NCI-H446 treated with DMSO at 0.1 percent for 48 hours (cell line): ENCODE data around the gene TAF10.
A peak's percentile ranks its signal among the peaks of the same experiment; 100 is the strongest.

Source experiments
- DNase-seq: peaks from one replicate; lab custom pipeline; 2025; lab: John Stamatoyannopoulos, UW

TAF10 gene

DNA sequence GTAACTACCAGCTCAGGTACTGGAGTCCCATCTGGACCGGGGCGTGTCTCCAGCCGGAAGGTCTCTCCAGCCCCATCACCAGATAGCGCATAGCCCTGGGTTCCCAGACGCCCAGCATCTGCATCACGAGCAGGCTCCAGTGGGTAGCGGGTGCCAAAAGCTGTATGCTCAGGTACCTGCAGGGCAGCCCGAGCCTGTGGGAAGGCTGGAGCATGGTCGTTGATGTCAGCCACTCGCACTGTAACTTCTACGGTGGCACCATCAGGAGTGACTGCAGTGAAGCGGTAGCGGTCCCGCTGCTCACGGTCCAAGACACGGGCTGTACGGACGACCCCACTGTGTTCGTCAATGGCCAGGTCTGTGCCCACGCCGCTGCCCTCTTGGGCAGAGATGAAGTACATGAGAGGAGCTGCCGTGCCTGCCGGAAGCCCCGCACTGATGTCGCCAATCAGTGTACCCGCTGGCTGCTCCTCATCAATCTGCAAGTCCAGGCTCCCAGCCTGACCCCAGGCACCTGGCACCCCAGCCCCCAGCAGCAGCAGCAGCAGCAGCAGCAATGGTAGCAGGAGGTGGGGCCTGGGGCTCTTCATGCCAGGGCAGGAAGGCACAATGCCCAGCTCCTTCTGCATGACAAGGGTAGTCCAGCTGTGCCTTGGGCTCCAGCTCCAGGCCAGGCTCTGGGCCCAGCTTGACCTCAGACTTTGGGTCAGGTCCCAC lies 29.1 kb upstream of the TAF10 start:
- no peak for DNase-seq

DNA sequence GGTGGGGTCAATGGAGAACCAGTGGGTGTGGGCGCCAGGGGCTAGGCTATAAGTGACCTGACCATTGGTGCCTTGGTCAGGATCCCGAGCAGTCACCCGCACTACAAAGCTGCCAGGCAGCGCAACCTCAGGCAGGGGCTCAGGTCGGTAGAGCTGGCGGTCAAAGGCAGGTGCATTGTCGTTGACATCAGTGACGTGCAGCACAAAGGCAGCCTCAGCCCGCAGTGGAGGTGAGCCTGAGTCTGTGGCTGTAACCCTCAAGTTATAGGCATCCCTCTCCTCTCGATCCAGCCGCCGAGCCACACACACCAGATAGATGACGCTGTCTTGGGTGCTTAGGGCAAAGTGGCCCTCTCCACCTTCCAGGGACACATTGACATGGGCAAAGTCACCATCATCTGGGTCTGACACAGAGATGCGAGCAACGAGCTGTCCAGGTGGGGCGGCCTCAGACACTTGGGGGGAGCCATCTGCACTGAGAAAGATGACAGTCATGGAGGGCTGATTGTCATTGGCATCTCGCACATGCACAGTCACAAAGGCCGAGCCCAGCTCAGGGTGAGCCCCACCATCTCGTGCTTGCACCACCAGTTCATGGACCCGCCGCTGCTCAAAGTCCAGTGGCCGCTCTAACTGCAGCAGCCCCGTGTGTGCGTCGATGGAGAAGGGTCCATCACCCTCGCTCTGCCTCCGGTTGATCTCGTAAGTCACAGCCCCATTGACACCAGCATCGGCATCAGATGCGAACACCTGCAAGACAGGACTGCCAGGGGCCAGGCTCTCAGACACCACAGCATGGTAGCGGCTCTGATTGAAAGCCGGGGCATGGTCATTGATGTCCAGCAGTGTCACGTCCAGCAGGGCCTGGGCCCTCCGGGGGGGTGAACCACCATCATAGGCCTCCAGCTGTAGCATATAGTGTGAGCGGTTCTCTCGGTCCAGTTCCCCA lies 28.3 kb upstream of the TAF10 start:
- DNase-seq, result no peak

DNA sequence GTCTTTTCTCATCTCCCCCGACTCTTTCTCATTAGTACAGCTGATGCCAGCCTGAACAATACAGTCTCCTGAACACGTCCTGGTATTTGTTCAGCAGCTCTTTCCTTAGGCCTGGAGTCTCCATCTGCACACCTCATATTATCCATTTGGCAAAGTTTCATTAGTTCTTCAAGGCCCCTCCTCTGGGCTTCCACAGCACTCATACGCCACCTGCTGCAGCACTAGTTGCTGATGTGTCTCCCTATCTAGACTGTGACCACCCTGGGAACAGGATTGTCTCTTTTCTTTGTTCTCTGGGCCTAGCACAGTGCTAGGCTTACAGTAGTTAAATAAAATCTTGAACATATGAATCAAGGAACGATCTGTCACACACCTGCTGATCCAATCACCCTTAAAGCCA lies 26.4 kb upstream of the TAF10 start:
- peak; percentile 13 for DNase-seq

DNA sequence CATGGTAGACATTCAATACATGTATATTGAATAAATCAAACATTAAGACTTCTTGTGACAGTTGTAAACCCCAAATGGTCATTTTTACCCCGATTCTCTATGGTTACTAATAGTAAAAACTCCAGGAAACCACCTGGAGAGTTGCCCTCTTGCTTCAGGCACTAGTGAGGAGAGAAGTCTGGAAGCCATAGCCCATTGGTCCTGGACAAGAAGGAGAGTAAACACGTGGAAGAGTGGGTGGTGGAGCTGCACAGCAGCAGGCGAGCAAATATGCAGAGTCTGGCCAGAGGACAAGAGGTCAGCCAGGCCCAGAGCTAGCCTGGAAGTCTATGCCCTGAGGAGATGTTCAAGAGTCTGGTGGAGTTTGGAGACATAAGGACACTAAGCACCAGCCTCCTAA lies 25.9 kb upstream of the TAF10 start:
- DNase-seq, result no peak

DNA sequence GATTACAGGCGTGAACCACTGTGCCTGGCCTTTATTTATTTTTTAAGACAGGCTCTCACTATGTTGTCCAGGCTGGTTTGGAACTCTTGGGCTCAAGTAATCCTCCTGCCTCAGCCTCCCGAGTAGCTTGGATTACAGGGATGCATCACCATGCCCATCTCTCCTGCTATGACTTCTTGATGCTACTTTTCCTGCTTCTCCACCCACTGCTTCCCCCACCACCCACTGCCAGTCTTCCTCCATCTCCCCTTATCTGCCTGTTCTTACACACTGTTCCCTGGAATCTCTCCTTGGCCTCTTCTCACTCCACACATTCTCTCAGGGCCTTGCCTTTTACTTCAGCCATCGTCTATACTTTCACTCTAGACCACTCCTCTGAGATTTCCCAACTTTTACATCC lies 24.5 kb upstream of the TAF10 start:
- DNase-seq, result no peak

DNA sequence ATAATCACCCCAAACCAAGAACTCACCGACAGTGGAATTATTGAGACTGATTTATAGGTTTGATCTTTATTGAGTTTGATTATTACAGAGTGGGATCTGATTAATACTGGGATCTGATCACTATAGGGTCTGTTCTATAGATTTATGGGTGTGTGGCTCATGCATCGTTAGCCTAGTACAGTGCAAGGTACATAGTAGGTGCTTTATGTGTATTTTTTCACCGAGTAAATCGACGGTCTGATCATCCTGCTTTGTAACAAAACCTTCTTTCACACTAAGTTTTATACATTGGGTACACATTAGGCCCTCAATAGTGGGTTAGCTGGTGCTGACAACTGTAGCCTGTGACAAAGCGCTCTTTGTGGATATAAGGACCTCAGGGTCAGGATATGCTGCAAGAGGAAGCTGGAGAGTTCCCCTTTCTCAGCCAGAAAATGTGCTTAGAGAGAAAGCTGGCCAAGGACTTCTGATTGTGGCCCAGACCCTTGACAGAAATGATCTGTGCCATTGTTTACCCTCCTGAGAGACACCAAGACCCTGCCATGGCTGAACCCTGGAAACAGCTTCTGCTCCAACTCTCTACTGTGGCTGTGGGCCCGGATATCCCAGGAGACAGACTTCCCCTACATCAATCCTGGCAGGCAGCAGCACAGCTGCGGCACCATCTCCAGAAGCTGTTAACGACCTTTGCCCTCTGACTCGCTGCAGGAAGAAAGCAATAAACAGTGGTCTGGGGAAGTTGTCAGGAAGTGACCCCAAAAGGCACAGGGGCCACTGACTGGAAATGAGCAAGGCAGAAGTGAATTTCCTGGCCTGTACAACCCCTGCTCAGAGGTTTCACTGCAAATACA lies 23.3 kb upstream of the TAF10 start:
- DNase-seq, result no peak

DNA sequence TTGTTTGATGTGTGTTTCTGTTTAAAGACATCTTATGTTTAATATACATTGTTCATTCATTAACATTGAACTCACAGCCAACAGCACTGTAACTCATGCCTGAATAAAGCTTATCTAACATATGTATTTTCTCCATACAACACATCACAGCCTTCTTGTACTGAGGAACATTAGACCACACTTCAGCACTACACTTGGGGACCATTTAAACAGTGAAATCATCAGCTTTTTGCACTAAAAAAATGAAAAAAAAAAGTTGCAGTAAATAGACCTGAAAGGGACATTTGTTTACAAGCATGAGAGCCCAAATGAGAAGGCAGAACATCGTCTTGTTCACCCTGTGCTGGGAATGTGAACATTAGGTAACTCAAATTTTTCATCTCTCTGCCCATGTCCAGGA lies 22.5 kb upstream of the TAF10 start:
- no peak for DNase-seq

DNA sequence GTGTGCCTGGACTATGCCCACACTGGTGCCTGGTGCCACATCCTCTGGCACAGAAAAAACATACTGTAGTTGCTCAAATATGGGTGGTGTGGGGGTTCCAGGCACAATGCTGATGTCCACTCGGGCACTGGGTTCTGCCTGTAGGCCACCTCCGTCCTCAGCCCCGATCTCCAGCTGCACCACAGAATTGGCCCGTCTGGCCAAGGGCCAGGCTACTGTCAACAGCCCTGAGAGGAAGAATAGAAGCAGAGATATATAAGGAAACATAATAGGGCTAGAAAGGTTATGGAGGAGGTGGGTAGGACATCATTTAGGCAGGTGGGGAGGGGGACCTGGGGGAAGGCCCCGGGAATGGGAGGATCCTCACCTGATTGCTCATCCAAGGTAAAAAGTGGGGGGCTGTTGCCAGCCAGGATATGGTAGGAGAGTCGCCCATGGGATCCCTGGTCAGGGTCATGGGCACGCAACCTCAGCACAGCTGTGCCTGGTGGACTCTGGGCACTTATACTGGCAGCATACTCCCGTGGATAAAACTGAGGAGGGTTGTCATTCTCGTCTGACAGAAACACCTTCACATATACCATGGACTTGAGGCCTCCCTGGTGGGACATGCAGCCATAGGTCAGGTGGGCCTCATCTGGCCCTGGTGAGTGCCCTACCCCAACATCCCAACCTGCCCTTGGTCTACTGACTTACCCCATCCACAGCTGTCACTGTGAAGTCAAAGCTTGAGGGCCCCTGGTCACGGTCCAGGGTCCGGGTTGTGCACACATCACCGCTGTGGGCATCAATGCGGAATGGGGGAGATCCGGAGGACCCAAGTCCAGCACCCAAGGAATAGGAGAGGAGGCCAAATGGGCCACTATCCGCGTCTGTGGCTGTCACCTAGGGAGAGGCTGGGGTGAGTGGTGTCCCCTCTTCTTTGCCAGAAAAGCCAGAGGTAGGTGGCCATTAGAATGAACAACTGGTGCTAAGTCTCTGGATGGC lies 21.7 kb upstream of the TAF10 start:
- no peak for DNase-seq

DNA sequence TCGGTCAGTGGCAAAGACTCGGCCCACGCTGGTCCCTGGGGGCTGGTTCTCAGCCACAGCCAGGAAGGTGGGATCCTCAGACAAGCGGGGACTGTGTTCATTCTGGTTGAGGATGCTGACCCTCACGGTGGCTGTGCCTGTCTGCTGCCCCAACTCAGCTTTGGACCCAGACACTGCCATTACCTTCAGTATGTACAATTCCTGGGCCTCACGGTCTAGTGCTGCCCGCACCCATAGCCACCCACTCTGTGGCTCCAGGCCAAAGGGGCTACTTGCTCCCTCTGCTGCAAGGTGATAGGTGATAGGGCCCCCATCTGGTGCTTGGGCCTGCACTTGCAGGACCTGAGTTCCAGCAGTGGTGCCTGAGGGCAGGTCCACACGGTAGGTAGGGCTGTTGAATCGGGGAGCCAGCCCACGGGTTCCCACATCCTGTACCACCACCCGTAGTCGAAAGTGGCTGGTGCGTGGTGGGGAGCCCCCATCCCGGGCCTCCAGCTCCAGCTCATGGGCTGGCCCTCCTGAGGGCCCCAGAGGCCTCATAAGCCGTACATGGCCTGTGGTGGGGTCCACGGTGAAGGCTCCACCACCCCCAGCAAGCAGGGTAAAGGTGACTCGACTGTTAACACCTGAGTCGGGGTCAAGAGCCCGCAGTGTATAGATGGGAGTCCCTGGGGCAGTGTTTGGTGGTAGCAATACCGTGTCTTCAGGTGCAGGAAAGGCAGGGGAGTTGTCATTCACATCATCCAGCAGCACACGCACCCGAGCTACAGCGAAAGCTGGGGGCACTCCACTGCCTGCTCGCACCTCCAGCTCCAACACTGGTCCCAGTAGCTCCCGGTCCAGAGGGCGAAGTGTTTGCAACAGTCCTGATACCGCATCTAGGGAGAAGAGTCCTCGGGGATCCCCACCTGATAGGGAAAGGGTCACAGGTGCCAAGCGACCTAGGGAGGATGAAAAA lies 20.4 kb upstream of the TAF10 start:
- DNase-seq, result no peak

DNA sequence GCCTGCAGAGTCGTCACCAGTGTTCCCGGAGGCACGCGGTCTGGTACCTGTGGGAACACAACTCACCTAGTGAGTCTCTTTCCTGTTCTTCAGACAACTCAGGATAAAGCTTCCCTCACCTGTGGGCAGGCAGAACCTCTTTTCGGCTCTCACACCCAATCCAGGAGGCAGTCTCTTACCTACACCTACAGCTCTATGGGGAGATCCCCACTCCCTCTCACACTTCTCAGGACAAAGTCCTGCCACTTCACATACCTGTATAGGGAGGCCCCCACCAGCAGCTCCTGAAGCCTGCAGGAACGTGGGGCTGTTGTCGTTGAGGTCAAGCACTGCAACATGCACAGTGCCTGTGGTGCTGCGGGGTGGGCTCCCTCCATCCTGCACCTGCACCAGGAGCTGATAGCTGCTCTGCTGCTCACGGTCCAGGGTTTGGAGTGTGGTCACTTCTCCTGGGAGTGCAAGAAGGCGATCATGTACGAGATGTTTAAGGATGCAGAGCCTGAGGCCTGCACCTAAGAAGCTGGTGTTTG lies 19.4 kb upstream of the TAF10 start:
- DNase-seq, result no peak

DNA sequence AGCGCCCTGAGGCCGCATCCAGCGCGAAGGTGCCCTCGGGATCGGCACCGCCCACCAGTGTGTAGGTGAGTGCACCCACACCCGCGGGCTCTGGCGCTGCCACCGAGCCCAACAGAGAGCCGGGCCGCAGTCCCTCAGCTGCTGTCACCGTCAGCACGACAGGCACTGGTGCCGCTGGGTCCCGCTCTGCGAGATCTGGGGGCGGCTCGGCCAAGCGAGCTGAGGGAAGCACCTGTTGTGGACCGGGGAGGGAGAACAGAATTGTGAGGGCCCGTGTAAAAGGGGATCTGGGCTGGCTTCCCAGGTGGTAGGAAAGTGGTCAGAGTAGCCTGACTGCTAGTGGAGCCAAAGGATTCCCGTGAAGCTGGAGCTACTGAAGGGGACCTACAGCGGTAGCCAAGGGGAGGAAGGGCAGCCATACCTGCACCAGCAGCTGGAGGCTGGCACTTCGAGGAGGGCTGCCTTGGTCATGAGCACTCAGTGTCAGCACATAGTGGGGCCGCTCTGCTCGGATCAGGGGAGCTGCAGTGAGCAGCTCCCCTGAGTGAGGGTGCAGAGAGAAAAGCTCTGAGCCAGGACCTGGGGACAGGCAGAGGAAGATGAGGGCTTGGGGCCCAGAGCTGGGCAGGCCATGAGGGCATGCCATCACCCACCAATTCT lies 18.7 kb upstream of the TAF10 start:
- DNase-seq, result no peak

DNA sequence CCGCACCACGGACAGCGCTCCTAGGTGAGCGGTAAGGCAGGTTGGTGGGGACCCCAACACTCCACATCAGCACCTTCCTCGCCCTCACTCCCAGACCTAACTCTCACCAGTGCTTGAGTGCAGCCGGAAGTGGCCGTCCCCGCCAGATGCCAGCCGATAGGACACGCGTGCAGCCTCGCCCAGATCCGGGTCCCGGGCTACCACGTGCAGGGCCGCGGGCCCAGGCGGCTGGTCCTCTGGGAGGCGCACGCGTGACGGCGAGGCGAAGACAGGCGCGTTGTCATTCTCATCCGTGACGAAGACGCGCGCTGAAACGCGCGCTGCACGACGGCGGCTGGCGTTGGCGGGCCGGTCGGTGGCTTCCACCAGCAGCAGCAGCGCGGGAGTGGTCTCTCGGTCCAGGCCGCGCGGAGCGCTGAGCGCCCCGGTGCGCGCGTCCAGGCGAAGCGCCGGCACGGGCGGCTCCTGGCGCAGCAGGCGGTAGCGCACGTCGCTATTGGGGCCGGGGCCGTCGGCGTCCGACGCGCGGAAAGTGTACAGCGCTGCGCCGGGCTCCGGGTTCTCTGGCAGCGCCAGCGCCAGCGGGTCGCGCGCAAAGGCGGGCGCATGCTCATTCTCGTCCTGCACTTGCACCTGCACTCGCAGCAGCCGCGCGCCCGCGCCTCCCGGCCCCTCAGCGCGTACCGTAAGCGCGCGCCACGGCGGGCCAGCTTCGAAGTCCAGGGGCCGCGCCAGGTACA lies 18.0 kb upstream of the TAF10 start:
- DNase-seq, result no peak

DNA sequence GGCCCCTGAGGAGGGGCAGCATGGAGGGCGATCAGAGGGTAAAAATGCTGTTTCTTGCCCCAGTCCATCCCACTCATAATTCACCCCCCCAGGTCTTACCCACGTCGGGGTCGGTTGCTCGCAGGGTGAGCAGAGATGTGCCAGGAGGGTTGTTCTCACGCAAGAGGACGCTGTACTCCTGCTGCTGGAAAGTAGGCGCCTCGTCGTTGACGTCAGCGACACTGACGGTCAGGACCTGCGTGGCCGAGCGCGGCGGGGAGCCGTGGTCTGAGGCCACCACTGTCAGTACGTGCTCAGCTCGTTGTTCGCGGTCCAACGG lies 17.5 kb upstream of the TAF10 start:
- DNase-seq, result no peak

DNA sequence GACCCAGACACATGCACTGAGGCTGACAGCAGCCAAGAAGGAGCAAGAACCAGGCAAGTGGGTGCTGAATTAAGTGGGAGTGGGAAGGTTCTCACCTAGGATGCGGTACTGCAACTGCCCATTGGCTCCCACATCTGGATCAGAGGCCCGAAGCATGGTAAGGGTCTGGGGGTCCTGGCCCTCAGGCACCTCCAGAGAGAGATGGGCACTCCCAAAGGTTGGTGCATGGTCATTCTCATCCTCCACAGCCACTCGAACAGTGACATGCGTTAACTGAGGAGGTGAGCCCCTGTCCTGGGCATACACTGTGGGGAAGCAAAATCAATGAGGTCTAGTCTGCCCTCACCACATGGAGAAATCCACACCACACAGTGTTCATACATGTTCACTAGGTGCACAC lies 16.5 kb upstream of the TAF10 start:
- no peak for DNase-seq

DNA sequence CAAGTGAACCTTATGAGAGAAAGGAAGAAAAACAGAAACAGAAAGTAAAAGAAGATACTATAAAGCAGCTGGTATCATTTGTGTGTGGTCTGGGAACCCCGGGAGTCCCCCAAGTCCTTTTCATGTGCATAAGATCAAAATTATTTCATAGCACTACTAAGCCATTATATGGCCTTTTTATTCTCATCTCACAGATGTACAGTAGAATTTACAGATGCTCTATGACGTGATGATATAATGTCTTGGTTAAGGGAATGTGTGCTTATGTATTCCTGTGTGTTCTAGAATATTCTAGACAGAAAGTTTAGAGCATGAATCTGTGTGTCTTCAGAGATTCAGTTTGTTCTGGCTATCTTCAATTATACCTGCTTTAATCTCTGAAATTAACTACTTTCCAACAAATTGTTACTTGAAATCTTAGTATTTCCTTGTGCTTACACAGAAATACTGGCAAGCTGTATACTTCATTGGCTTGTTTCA lies 15.8 kb upstream of the TAF10 start:
- no peak for DNase-seq

DNA sequence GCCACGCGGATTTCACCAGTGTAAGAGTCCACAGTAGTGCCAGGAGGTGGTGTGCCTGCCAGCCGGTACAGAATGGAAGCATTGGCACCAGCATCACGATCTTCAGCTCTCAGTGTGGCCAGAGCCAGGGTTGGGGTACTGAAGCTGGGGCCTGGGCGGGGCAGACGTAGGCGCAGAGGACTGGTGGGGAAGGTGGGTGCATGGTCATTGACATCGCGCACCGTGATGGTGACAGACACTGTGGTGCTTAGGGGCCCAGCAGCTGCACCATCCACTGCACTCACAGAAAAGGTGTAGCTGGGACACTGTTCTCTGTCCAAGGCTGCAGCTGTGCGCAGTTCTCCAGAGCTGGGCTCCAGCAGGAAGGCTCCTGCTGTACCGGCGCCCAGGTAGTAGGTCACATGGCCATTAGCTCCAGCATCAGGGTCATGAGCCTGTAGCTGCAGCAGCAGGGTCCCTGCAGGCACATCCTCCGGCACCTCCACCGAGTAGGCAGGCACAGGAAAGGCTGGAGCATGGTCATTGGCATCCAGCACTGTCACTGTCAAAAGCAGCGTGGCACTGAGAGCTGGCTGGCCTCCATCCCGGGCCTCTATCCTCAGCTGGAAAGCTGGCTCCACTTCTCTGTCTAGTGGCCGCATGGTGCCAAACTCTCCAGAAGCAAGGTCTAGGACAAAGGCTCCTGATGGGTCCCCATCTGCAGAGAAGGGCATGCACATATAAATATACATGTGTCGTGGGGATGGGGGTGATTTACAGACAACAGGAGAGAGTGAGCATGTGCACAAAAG lies 15.2 kb upstream of the TAF10 start:
- no peak for DNase-seq

DNA sequence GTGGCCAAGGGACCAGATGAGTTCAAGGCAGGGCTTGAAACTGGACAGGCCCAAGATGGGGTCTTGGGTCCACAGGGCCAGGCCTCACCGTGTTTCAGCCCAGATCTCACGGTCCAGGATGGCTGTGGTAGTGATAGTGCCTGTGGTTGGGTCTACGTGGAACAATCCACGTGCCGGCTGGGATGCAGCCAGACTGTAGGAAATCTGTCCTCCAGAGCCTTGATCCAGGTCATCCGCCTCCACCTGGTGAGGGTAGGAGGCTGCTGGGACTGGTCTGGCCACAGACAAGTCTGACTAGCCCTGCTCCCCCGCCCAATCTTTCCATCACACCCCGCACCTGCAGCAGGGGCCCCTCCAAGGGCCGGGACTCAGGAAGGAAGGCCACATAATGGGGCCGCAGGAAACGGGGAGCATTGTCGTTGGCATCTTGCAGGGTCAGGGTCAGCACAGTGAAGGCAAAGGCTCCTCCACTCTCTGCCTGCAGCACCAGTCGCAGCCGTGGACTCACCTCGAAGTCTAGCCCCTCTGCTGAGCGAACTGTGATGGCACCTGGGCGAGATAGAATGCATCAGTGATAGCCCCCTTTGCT lies 13.9 kb upstream of the TAF10 start:
- DNase-seq, result no peak
